Spleen (tissue), 13 donors: ENCODE measurements around the gene MYLK2. TPM values are rescaled to one million over a fixed set of nuclear protein-coding genes. Genes with fewer than 3 reads are reported as not detected.

Source experiments
- DNase-seq: peaks from one replicate; pipeline ENCODE4 v3.0.0-alpha.2; 2020
- H3K27ac ChIP-seq, 8 donors: fragments of 200-600 bp; sonication (generic) in 7 of 8; 1 replicate in 4 of 8; 2 replicates in 4 of 8; pipeline versions ENCODE4 v1.5.0 to v1.8.0; 2016 to 2021; ENCODE audit warnings: inconsistent platforms in 4 of 8, mild to moderate bottlenecking in 4 of 8, moderate library complexity in 1 of 8
- H3K27me3 ChIP-seq, 7 donors: fragments of 200-600 bp; sonication (generic) in 6 of 7; replicated peaks in 1 of 7; 1 replicate in 4 of 7; 2 replicates in 3 of 7; pipeline versions ENCODE4 v1.5.0 to v1.8.0; 2016 to 2021; ENCODE audit warnings: inconsistent platforms in 3 of 7, mild to moderate bottlenecking in 1 of 7
- H3K36me3 ChIP-seq, 6 donors: fragments of 200-600 bp; sonication (generic) in 5 of 6; 1 replicate in 4 of 6; 2 replicates in 2 of 6; pipeline versions ENCODE4 v1.5.0 to v1.8.0; 2016 to 2021; ENCODE audit warnings: inconsistent platforms in 2 of 6
- H3K4me1 ChIP-seq, 6 donors: fragments of 200-600 bp; sonication (generic) in 5 of 6; 1 replicate in 3 of 6; 2 replicates in 3 of 6; pipeline versions ENCODE4 v1.5.0 to v1.8.0; 2016 to 2021; ENCODE audit warnings: inconsistent platforms in 3 of 6
- H3K4me3 ChIP-seq, 8 donors: fragments of 200-600 bp; sonication (generic) in 7 of 8; 1 replicate in 4 of 8; 2 replicates in 4 of 8; pipeline versions ENCODE4 v1.5.0 to v1.8.0; 2016 to 2021; ENCODE audit warnings: inconsistent platforms in 4 of 8, mild to moderate bottlenecking in 4 of 8, moderate library complexity in 2 of 8
- H3K9me3 ChIP-seq, 8 donors: fragments of 200-600 bp; sonication (generic) in 7 of 8; 1 replicate in 4 of 8; 2 replicates in 4 of 8; pipeline versions ENCODE4 v1.5.0 to v1.8.0; 2016 to 2021; ENCODE audit warnings: inconsistent platforms in 4 of 8
- CTCF ChIP-seq, 11 experiments: fragments of 200-600 bp in 7 of 11; fragments of 450-650 bp in 4 of 11; sonication (generic) in 4 of 11; IDR thresholded peaks in 8 of 11; conservative IDR thresholded peaks in 3 of 11; 1 replicate in 7 of 11; 2 replicates in 4 of 11; pipeline versions ENCODE4 v1.4.0 to v1.8.0; 2016 to 2021; ENCODE audit warnings: antibody characterized with exemption in 11 of 11, inconsistent platforms in 4 of 11, mild to moderate bottlenecking in 1 of 11
- POLR2A ChIP-seq, 3 donors: fragments of 450-650 bp; IDR thresholded peaks; one replicate each; pipeline ENCODE4 v1.5.1; 2017; ENCODE audit warnings: antibody characterized with exemption in 3 of 3, mild to moderate bottlenecking in 1 of 3
- POLR2AphosphoS5 ChIP-seq, 3 donors: sonication (generic); formaldehyde crosslinking; IDR thresholded peaks; one replicate each; pipeline ENCODE4 v1.5.1; 2017; ENCODE audit warnings: antibody characterized with exemption in 3 of 3
- WGBS, 5 donors: extraction: QIAGEN DNeasy Blood & Tissue Kit in 3 of 5; methylation state at CpG; one replicate each; pipeline versions ENCODE4 v1.1.5 to v1.1.7; 2013 to 2018; 5-methylcytosine and 5-hydroxymethylcytosine counted together
- intact Hi-C: fragments of 100-400 bp; cut with DNase I; formaldehyde crosslinking; loops from one replicate; pipeline ENCODE4 v1.15.0; 2023; ENCODE audit warnings: low total_unique reads
- long read RNA-seq, 2 donors: transcript quantifications; one replicate each; lab custom pipeline, GENCODE V29; 2026
- polyA plus RNA-seq, 3 donors: library from polyadenylated mRNA; stranded (reverse); fragments of 200-250 nt; gene quantifications; one replicate each; pipeline ENCODE4 v1.2.1, GENCODE V29; 2013
- total RNA-seq, 7 donors: library from RNA; depleted of rRNA in 3 of 7; stranded (reverse); fragments of >200 nt in 3 of 7; fragmentation: NEBNext Ultra II Directional in 4 of 7; extraction: Animal tissue kit (Norgen Biotek cat#: 25700) in 4 of 7; gene quantifications; one replicate each; pipeline versions ENCODE4 v1.1.0 to v1.2.1, GENCODE V29; 2016 to 2021
- donor health status: healthy with polysubstance abuse.
- donor health status: DM: no; HTN: no; CAD: no; lungs with moderate emphysema.
- donor health status: DM: no; HTN: no; CAD: no.
- donor health status: Bipolar disorder and iron deficiency.
- donor health status: healthy.
- donor health status: DM: no; HTN: no; CAD: no.
- donor health status: DM: yes; HTN: yes; CAD: no.

Gene MYLK2
- total RNA-seq: 1 to 10 TPM in 6 of 7 donors, under 1 TPM in 1; 0.97 to 3.4 (median 2.2) TPM
- 1 to 10 TPM; 1.7 to 1.9 (median 1.8) TPM for polyA plus RNA-seq
- long read RNA-seq, donor 1: 0 reads
- long read RNA-seq, donor 2: 0 reads

GRCh38 chr20:31819083-31819784 is at the start of gene MYLK2:
MYLK2 (plus strand) TSS chr20:31819356; CDS start chr20:31819581, 225 bp downstream.
- intact Hi-C loops: no loop called here
- Histone ChIP-seq H3K9me3 (no peaks in the 10 kb centered on the region), H3K4me1 (peaks cover 6 to 34% (median 20%) of the 10 kb centered on the region in 6 donors), H3K4me3 (no peak within 1 kb of the TSS), H3K27ac (no peak within 1 kb of the TSS), H3K36me3 (no peaks in the 10 kb centered on the region), H3K27me3 (peaks cover 0 to 6% (median 0%) of the 10 kb centered on the region in 7 donors)
- 80 to 91% (median 83%) methylated on average over 16 of the region's 16 CpGs for WGBS, 5 donors
- TF ChIP-seq POLR2A (IDR thresholded peaks at IDR 0.05): no peak
- TF ChIP-seq CTCF (IDR thresholded peaks at IDR 0.05 in 8 of 11, conservative IDR thresholded peaks at IDR 0.05 in 3 of 11): no peak
- no peak for TF ChIP-seq POLR2AphosphoS5 (IDR thresholded peaks at IDR 0.05)
- DNase-seq: no peak

DNA sequence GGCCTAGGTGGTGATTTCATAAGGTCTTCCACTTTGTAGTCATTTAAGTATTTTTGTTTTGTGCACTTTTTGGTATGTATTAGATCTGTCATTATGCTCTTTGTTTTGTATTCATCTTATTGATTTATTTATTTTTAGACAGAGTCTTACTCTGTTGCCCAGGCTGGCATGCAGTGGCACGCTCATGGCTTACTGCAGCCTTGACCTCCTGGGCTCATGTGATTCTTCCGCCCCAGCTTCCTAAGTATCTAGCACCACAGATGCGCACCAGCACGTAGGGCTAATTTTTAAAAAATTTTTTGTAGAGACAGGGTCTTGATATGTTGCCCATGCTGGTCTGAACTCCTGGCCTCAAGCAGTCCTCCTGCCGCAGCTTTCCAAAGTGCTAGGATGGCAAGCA is 49.5 kb upstream of the MYLK2 start:
- peaks cover 0 to 74% (median 0%) of the 10 kb centered on the region in 6 donors for H3K36me3 ChIP-seq
- DNase-seq: no peak
- TF ChIP-seq POLR2AphosphoS5 (IDR thresholded peaks at IDR 0.05) (no peak), POLR2A (IDR thresholded peaks at IDR 0.05) (no peak), CTCF (IDR thresholded peaks at IDR 0.05 in 8 of 11, conservative IDR thresholded peaks at IDR 0.05 in 3 of 11) (no peak)
- no peak overlapping the region for H3K4me3 ChIP-seq
- H3K27me3 ChIP-seq: no peaks in the 10 kb centered on the region
- no peak overlapping the region for H3K27ac ChIP-seq
- intact Hi-C loops: no loop called here
- WGBS, 5 donors: 80 to 92% (median 88%) methylated on average over 5 of the region's 5 CpGs
- H3K4me1 ChIP-seq: no peaks in the 10 kb centered on the region
- no peaks in the 10 kb centered on the region for H3K9me3 ChIP-seq

DNA sequence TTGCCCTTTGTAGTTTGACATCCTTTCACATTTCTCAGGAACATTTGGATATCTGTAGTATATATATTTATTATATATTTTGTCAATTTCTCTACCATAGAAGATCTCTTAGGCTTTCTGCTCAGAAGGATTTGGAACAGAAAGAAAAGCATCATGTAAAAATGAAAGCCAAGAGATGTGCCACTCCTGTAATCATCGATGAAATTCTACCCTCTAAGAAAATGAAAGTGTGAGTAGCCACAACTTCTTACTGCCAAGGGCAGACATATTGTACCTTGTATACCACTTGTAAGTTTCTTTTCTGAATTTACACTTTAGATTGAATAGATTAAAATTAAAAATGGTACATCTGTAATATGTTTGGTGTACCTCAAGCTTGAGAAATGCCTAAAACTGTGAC is 48.9 kb upstream of the MYLK2 start:
- Histone ChIP-seq H3K4me3 (peak overlapping the region in 1 of 8 donors; percentile 1), H3K4me1 (no peaks in the 10 kb centered on the region), H3K9me3 (no peaks in the 10 kb centered on the region), H3K27ac (no peak overlapping the region), H3K27me3 (no peaks in the 10 kb centered on the region), H3K36me3 (peaks cover 0 to 75% (median 0%) of the 10 kb centered on the region in 6 donors)
- 52 to 75% (median 68%) methylated on average over 1 of the region's 1 CpG for WGBS, 5 donors
- intact Hi-C loops: no loop called here
- no peak for DNase-seq
- TF ChIP-seq CTCF (IDR thresholded peaks at IDR 0.05 in 8 of 11, conservative IDR thresholded peaks at IDR 0.05 in 3 of 11) (no peak), POLR2AphosphoS5 (IDR thresholded peaks at IDR 0.05) (no peak), POLR2A (IDR thresholded peaks at IDR 0.05) (no peak)

DNA sequence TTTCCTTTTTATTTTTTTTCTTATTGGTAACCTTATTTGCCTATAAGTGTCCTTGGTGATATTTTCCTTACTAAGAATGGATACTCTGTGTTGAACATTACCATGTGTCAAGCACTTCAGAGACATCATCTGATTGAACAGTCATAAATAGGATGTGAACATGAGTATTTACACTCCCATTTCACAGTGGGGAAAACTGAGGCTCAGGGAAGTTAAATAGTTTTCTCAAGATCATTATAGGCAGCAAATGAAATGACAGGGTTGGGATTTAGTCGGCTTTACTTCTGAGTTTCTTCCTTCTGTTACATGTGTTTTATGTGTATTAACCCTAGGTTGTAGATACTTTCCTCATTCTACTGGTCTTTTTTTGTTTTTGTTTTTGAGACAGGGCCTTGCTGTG is 44.7 kb upstream of the MYLK2 start:
- WGBS, 5 donors: 88 to 100% (median 100%) methylated on average over 1 of the region's 1 CpG
- no peak overlapping the region for H3K4me3 ChIP-seq

More for the DNA sequence above, 44.7 kb upstream of the MYLK2 start:
- Histone ChIP-seq H3K4me1 (no peaks in the 10 kb centered on the region), H3K36me3 (peaks cover 0 to 88% (median 0%) of the 10 kb centered on the region in 6 donors), H3K9me3 (no peaks in the 10 kb centered on the region), H3K27ac (no peak overlapping the region), H3K27me3 (no peaks in the 10 kb centered on the region)
- DNase-seq: no peak
- TF ChIP-seq POLR2A (IDR thresholded peaks at IDR 0.05) (no peak), CTCF (IDR thresholded peaks at IDR 0.05 in 8 of 11, conservative IDR thresholded peaks at IDR 0.05 in 3 of 11) (no peak), POLR2AphosphoS5 (IDR thresholded peaks at IDR 0.05) (no peak)
- intact Hi-C loops: no loop called here
